Mesodermal cell (in vitro differentiated cells): ENCODE data around the gene RAB6A.
"Not testable (repeated sequence)": the region's sequence is repeated elsewhere in the genome, so short reads cannot be mapped to it uniquely, and the experiment has no call there.

Source experiments
- H3K27ac ChIP-seq: 2 replicates; pipeline ENCODE4 v1.7.0; 2013; ENCODE audit warnings: mild to moderate bottlenecking, low read depth, low read length, moderate library complexity; ENCODE audit not compliant: severe bottlenecking
- H3K36me3 ChIP-seq: 2 replicates; pipeline ENCODE4 v1.7.1; 2013; ENCODE audit warnings: mild to moderate bottlenecking, low read length, moderate library complexity; ENCODE audit not compliant: control insufficient read depth, insufficient read depth
- H3K4me1 ChIP-seq: one replicate; pipeline ENCODE4 v1.7.1; 2013; ENCODE audit warnings: mild to moderate bottlenecking, low read length; ENCODE audit not compliant: insufficient read depth, control insufficient read depth, poor library complexity, severe bottlenecking
- H3K4me3 ChIP-seq: 2 replicates; pipeline ENCODE4 v1.7.0; 2013; ENCODE audit warnings: low read length, control low read depth, mild to moderate bottlenecking; ENCODE audit not compliant: insufficient read depth, poor library complexity, severe bottlenecking; ENCODE audit errors: extremely low read depth
- H3K9me3 ChIP-seq: 2 replicates; pipeline ENCODE4 v1.7.1; 2013; ENCODE audit warnings: mild to moderate bottlenecking, low read length, moderate library complexity; ENCODE audit not compliant: control insufficient read depth
- WGBS, 2 experiments: methylation state at CpG; one replicate each; pipeline ENCODE4 v1.1.5; 2013; ENCODE audit warnings: missing lambda C conversion rate in 2 of 2; ENCODE audit not compliant: insufficient coverage in 2 of 2; 5-methylcytosine and 5-hydroxymethylcytosine counted together

The RAB6A gene

GRCh38 chr11:73787643-73788558 is 27.0 kb upstream of the RAB6A start, which contains the start of gene MRPL48:
TSS of gene MRPL48 (plus strand) at chr11:73787874. CDS start at chr11:73787972, 98 bp downstream.
- WGBS, 2 experiments, result 6 to 7% methylated on average over 32 to 34 of the region's 44 CpGs
- Histone ChIP-seq H3K4me3 (peak within 1 kb of the TSS; percentile 69), H3K9me3 (no peaks in the 10 kb centered on the region), H3K27ac (peak within 1 kb of the TSS; percentile 95), H3K36me3 (no peaks in the 10 kb centered on the region), H3K4me1 (no peaks in the 10 kb centered on the region)

GRCh38 chr11:73787051-73787642 is 26.3 kb upstream of the RAB6A start:
- Histone ChIP-seq H3K27ac (peak overlapping the region; percentile 95), H3K36me3 (no peaks in the 10 kb centered on the region), H3K4me1 (no peaks in the 10 kb centered on the region), H3K4me3 (peak overlapping the region; percentile 69), H3K9me3 (no peaks in the 10 kb centered on the region)
- WGBS, 2 experiments, result 83 to 94% methylated on average over 13 to 14 of the region's 17 CpGs

GRCh38 chr11:73785467-73785866 is 24.6 kb upstream of the RAB6A start:
- not testable (repeated sequence) for H3K27ac ChIP-seq, H3K4me3 ChIP-seq, H3K9me3 ChIP-seq, H3K4me1 ChIP-seq, H3K36me3 ChIP-seq

- Histone ChIP-seq H3K4me3 (no peak overlapping the region), H3K4me1 (no peaks in the 10 kb centered on the region), H3K36me3 (no peaks in the 10 kb centered on the region), H3K27ac (no peak overlapping the region), H3K9me3 (no peaks in the 10 kb centered on the region)
- no CpG with 5 or more reads among the region's 1 CpG for WGBS, 2 experiments
These were observed 23.9 kb upstream of the RAB6A start for GRCh38 chr11:73784734-73785133.

- Histone ChIP-seq H3K27ac (peak overlapping the region; percentile 53), H3K4me1 (no peaks in the 10 kb centered on the region), H3K36me3 (no peaks in the 10 kb centered on the region), H3K9me3 (no peaks in the 10 kb centered on the region), H3K4me3 (no peak overlapping the region)
- WGBS, 2 experiments, result 92 to 98% methylated on average over 5 of the region's 6 CpGs
These were observed 23.3 kb upstream of the RAB6A start for GRCh38 chr11:73784080-73784634.

- peak overlapping the region; percentile 53 for H3K27ac ChIP-seq
- H3K4me3 ChIP-seq, result no peak overlapping the region
- WGBS, 2 experiments, result 93% methylated on average over 3 to 5 of the region's 5 CpGs
- H3K9me3 ChIP-seq, result no peaks in the 10 kb centered on the region
- no peaks in the 10 kb centered on the region for H3K4me1 ChIP-seq
- no peaks in the 10 kb centered on the region for H3K36me3 ChIP-seq
These were observed 22.7 kb upstream of the RAB6A start for GRCh38 chr11:73783483-73784020.

- WGBS, 2 experiments, result 96% methylated on average over 2 to 3 of the region's 6 CpGs
- H3K27ac ChIP-seq, result no peak overlapping the region
These were observed 20.4 kb upstream of the RAB6A start for GRCh38 chr11:73781303-73781702.

GRCh38 chr11:73779084-73779902 is 18.4 kb upstream of the RAB6A start:
- H3K36me3 ChIP-seq, result no peaks in the 10 kb centered on the region

More at GRCh38 chr11:73781303-73781702, 20.4 kb upstream of the RAB6A start:
- Histone ChIP-seq H3K4me1 (no peaks in the 10 kb centered on the region), H3K9me3 (no peaks in the 10 kb centered on the region), H3K4me3 (no peak overlapping the region), H3K36me3 (no peaks in the 10 kb centered on the region)

GRCh38 chr11:73770811-73771210 is 9.9 kb upstream of the RAB6A start:
- H3K27ac ChIP-seq, H3K36me3 ChIP-seq, H3K9me3 ChIP-seq, H3K4me3 ChIP-seq, H3K4me1 ChIP-seq: not testable (repeated sequence)
- 95% methylated on average over 5 to 7 of the region's 7 CpGs for whole genome bisulfite sequencing, 2 experiments

More at GRCh38 chr11:73779084-73779902, 18.4 kb upstream of the RAB6A start:
- H3K4me1 ChIP-seq, result no peaks in the 10 kb centered on the region
- peak overlapping the region; percentile 98 for H3K27ac ChIP-seq
- H3K9me3 ChIP-seq, result no peaks in the 10 kb centered on the region
- peak overlapping the region; percentile 39 for H3K4me3 ChIP-seq
- WGBS, 2 experiments, result 0% methylated on average over 21 to 23 of the region's 30 CpGs

GRCh38 chr11:73766763-73767162 is 5.9 kb upstream of the RAB6A start:
- no peak overlapping the region for H3K4me3 ChIP-seq

More at GRCh38 chr11:73766763-73767162, 5.9 kb upstream of the RAB6A start:
- H3K4me1 ChIP-seq, result no peaks in the 10 kb centered on the region
- H3K36me3 ChIP-seq, result no peaks in the 10 kb centered on the region
- H3K27ac ChIP-seq, result no peak overlapping the region
- WGBS, 2 experiments, result 100% methylated on average over 1 of the region's 1 CpG; no CpG with 5 or more reads in 1 of the 2 experiments
- no peaks in the 10 kb centered on the region for H3K9me3 ChIP-seq
